Neural cell (in vitro differentiated cells): ENCODE results near the gene APBB1IP. TPM values are rescaled to one million over a fixed set of nuclear protein-coding genes. Genes with fewer than 3 reads are reported as not detected.

ENCODE experiments used
- H2AFZ ChIP-seq: fragments of 200-600, 300-800 bp; sonication (generic), shearing (Covaris generic); 2 replicates; pipeline ENCODE4 v1.6.0; 2014; ENCODE audit warnings: low read depth, mild to moderate bottlenecking, antibody characterized with exemption, low read length, moderate library complexity
- H3F3A ChIP-seq: fragments of 200-600 bp; shearing (Covaris generic); 2 replicates; pipeline ENCODE4 v1.6.1; 2016; ENCODE audit warnings: mild to moderate bottlenecking, moderate library complexity, mixed read lengths, antibody characterized with exemption, low read length; ENCODE audit not compliant: insufficient read depth, poor library complexity, severe bottlenecking
- H3K27ac ChIP-seq: fragments of 200-600, 300-800 bp; sonication (generic), shearing (Covaris generic); 2 replicates; pipeline ENCODE4 v1.5.1; 2014; ENCODE audit warnings: mild to moderate bottlenecking, low read length, moderate library complexity
- H3K27me3 ChIP-seq: fragments of 300-800, 200-600 bp; sonication (generic), shearing (Covaris generic); 2 replicates; pipeline ENCODE4 v1.6.0; 2014; ENCODE audit warnings: mild to moderate bottlenecking, low read depth, low read length, moderate library complexity; ENCODE audit not compliant: insufficient read depth
- H3K36me3 ChIP-seq: fragments of 300-800, 200-600 bp; sonication (generic), shearing (Covaris generic); 2 replicates; pipeline ENCODE4 v1.5.1; 2014; ENCODE audit warnings: mild to moderate bottlenecking, antibody characterized with exemption, low read length, moderate library complexity; ENCODE audit not compliant: insufficient read depth
- H3K4me2 ChIP-seq: fragments of 300-800, 200-600 bp; sonication (generic), shearing (Covaris generic); 2 replicates; pipeline ENCODE4 v1.6.0; 2014; ENCODE audit warnings: mild to moderate bottlenecking, low read length
- H3K4me3 ChIP-seq: fragments of 300-800, 200-600 bp; sonication (generic), shearing (Covaris generic); 2 replicates; pipeline ENCODE4 v1.5.1; 2014; ENCODE audit warnings: mild to moderate bottlenecking, low read length, moderate library complexity
- H3K79me2 ChIP-seq: fragments of 200-600 bp; shearing (Covaris generic); replicated peaks from 2 replicates; pipeline ENCODE4 v1.6.0; 2014; ENCODE audit warnings: mild to moderate bottlenecking, low read length, moderate library complexity; ENCODE audit not compliant: insufficient read depth
- H3K9ac ChIP-seq: fragments of 300-800, 200-600 bp; sonication (generic), shearing (Covaris generic); 2 replicates; pipeline ENCODE4 v1.6.1; 2016; ENCODE audit warnings: mild to moderate bottlenecking, low read length, mixed read lengths
- H3K9me2 ChIP-seq: fragments of 200-600 bp; shearing (Covaris generic); 2 replicates; pipeline ENCODE4 v1.6.1; 2016; ENCODE audit warnings: mild to moderate bottlenecking, low read length, mixed read lengths; ENCODE audit not compliant: insufficient read depth
- H3K9me3 ChIP-seq: fragments of 200-600, 300-800 bp; sonication (generic), shearing (Covaris generic); 2 replicates; pipeline ENCODE4 v1.6.1; 2016; ENCODE audit warnings: mild to moderate bottlenecking, mixed run types, low read length, moderate library complexity, mixed read lengths
- H4K20me1 ChIP-seq: fragments of 200-600 bp; shearing (Covaris generic); 2 replicates; pipeline ENCODE4 v1.6.1; 2016; ENCODE audit warnings: mild to moderate bottlenecking, mixed run types; ENCODE audit not compliant: insufficient read depth
- CTCF ChIP-seq: fragments of 450-650 bp; IDR thresholded peaks from 2 replicates; pipeline ENCODE4 v1.5.1; 2014; ENCODE audit warnings: antibody characterized with exemption, mild to moderate bottlenecking, moderate library complexity; ENCODE audit not compliant: poor library complexity, severe bottlenecking
- EP300 ChIP-seq: fragments of 450-650 bp; conservative IDR thresholded peaks from 2 replicates; pipeline ENCODE4 v1.6.1; 2014; ENCODE audit warnings: antibody characterized with exemption, mild to moderate bottlenecking, moderate library complexity; ENCODE audit not compliant: poor library complexity, severe bottlenecking
- EZH2 ChIP-seq: fragments of 200-600, 300-800 bp; shearing (Covaris generic), sonication (generic); IDR thresholded peaks from 2 replicates; pipeline ENCODE4 v1.6.1; 2014; ENCODE audit warnings: antibody characterized with exemption, low read length, borderline replicate concordance, mild to moderate bottlenecking; ENCODE audit not compliant: insufficient read depth, poor library complexity, severe bottlenecking
- MXI1 ChIP-seq: fragments of 450-650 bp; conservative IDR thresholded peaks from 2 replicates; pipeline ENCODE4 v1.6.1; 2014; ENCODE audit warnings: antibody characterized with exemption, mild to moderate bottlenecking; ENCODE audit not compliant: poor library complexity, severe bottlenecking
- POLR2AphosphoS5 ChIP-seq: IDR thresholded peaks from 2 replicates; pipeline ENCODE4 v1.6.1; 2012
- RAD21 ChIP-seq: fragments of 450-650 bp; conservative IDR thresholded peaks from 2 replicates; pipeline ENCODE4 v1.6.1; 2014; ENCODE audit warnings: antibody characterized with exemption, mild to moderate bottlenecking, moderate library complexity
- REST ChIP-seq: IDR thresholded peaks from 2 replicates; pipeline ENCODE4 v1.6.1; 2012; ENCODE audit warnings: borderline replicate concordance
- SMC3 ChIP-seq: fragments of 450-650 bp; conservative IDR thresholded peaks from 2 replicates; pipeline ENCODE4 v1.6.1; 2014; ENCODE audit warnings: antibody characterized with exemption, mild to moderate bottlenecking, moderate library complexity; ENCODE audit not compliant: poor library complexity
- TAF1 ChIP-seq: IDR thresholded peaks from 2 replicates; pipeline ENCODE4 v1.6.1; 2012; ENCODE audit warnings: low read depth
- polyA plus RNA-seq: library from polyadenylated mRNA; depleted of rRNA; stranded (reverse); fragments of >200 nt; gene quantifications from 2 replicates; pipeline ENCODE4 v1.2.3, GENCODE V29; 2014

The APBB1IP gene
- polyA plus RNA-seq, 1 donor from 2014 or later, result not detected

- TF ChIP-seq SMC3, result no peak
- no peak for TF ChIP-seq CTCF
- no peak for TF ChIP-seq MXI1
- no peaks in the 10 kb centered on the region for H3K9me3 ChIP-seq
- H2AFZ ChIP-seq, result no peak overlapping the region
- no peak overlapping the region for H3K27ac ChIP-seq
- H4K20me1 ChIP-seq, result no peaks in the 10 kb centered on the region
- no peak overlapping the region for H3K9ac ChIP-seq
- H3K4me2 ChIP-seq, result no peak overlapping the region
- no peaks in the 10 kb centered on the region for H3K27me3 ChIP-seq
- no peaks in the 10 kb centered on the region for H3K36me3 ChIP-seq
- no peaks in the 10 kb centered on the region for H3K79me2 ChIP-seq
- H3F3A ChIP-seq, result no peaks in the 10 kb centered on the region
- H3K4me3 ChIP-seq, result no peak overlapping the region
- H3K9me2 ChIP-seq, result no peaks in the 10 kb centered on the region
Observed at GRCh38 chr10:26544932-26545331, 106.8 kb downstream of the APBB1IP start.

DNA sequence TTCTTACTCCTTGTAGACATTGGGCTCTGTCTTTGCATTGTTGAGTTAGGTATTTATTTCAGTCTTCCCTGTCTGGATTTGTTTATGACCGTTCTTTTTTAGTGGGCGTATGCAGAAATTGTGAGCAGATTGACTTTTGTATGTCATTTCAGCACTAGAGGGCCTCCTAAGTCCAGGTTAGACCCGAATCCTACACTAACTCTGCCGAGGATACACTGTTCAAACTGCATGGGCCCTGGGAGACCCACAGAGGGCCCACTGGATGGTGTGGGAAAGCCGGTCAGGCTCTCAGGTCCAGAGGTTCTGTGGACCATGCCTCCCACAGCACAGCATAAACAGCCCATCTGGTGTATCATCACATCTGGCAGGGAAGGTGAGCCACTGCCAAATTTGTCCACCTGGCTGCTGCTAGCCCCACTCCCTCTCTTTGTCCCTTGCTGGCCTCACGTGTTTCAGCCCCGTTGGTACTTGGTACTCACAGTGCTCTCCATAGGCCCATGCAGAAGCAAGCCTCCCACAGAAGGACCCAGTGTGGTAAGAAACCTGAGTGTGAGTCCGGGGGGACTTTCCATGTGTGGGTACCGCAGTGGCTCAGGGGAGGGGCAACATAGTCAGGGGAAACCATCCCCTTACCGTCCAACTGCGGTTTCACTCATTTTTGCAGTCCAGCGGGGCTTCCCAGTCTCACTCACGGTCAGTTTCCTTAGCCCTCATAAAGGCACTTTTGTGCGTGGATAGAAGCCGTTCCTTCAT, 112.8 kb downstream of the APBB1IP start:
- Histone ChIP-seq H3K27ac (no peak overlapping the region), H2AFZ (no peak overlapping the region), H3K4me2 (no peak overlapping the region), H3F3A (no peaks in the 10 kb centered on the region), H4K20me1 (no peaks in the 10 kb centered on the region), H3K36me3 (no peaks in the 10 kb centered on the region), H3K9me2 (no peaks in the 10 kb centered on the region), H3K9me3 (peaks cover 7% of the 10 kb centered on the region), H3K27me3 (no peaks in the 10 kb centered on the region), H3K79me2 (no peaks in the 10 kb centered on the region), H3K4me3 (no peak overlapping the region), H3K9ac (no peak overlapping the region)
- TF ChIP-seq TAF1 (no peak), POLR2AphosphoS5 (no peak), MXI1 (no peak), REST (no peak), SMC3 (no peak), RAD21 (no peak), EP300 (no peak), CTCF (no peak), EZH2 (no peak)
